Esophagus squamous epithelium (tissue), 5 donors: Measurements from ENCODE around the gene TEX35. TPM values are rescaled to one million over a fixed set of nuclear protein-coding genes. Genes with fewer than 3 reads are reported as not detected.
A peak's percentile ranks its signal among the peaks of the same experiment; 100 is the strongest.

ENCODE experiments used
- DNase-seq: peaks from one replicate; lab custom pipeline; 2025; lab: John Stamatoyannopoulos, UW
- H3K27ac ChIP-seq, 4 donors: fragments of 200-600 bp; sonication (generic); one replicate each; pipeline ENCODE4 v1.5.1; 2016 to 2019; ENCODE audit warnings: mild to moderate bottlenecking in 1 of 4
- H3K27me3 ChIP-seq, 4 donors: fragments of 200-600 bp; sonication (generic); 1 replicate in 3 of 4; 2 replicates in 1 of 4; pipeline versions ENCODE4 v1.5.1 to v1.6.0; 2017 to 2021; ENCODE audit warnings: antibody characterized with exemption in 1 of 4
- H3K36me3 ChIP-seq, 3 donors: fragments of 200-600 bp; sonication (generic); one replicate each; pipeline ENCODE4 v1.5.1; 2016 to 2019
- H3K4me1 ChIP-seq, 3 donors: fragments of 200-600 bp; sonication (generic); one replicate each; pipeline ENCODE4 v1.5.1; 2017 to 2019
- H3K4me3 ChIP-seq, 4 donors: fragments of 200-600 bp; sonication (generic); 1 replicate in 3 of 4; 2 replicates in 1 of 4; pipeline ENCODE4 v1.5.1; 2016 to 2019; ENCODE audit warnings: mild to moderate bottlenecking in 2 of 4, moderate library complexity in 1 of 4
- H3K9me3 ChIP-seq, 3 donors: fragments of 200-600 bp; sonication (generic); one replicate each; pipeline ENCODE4 v1.5.1; 2016 to 2019
- POLR2A ChIP-seq, 4 donors: fragments of 450-650 bp; IDR thresholded peaks; one replicate each; pipeline ENCODE4 v1.6.1; 2017; ENCODE audit warnings: antibody characterized with exemption in 4 of 4, mild to moderate bottlenecking in 4 of 4, moderate library complexity in 3 of 4
- WGBS, 2 donors: methylation state at CpG; one replicate each; pipeline ENCODE4 v1.1.5; 2018; 5-methylcytosine and 5-hydroxymethylcytosine counted together
- intact Hi-C: fragments of 100-400 bp; cut with DNase I; formaldehyde crosslinking; loops from one replicate; pipeline ENCODE4 v1.15.0; 2022
- total RNA-seq, 4 donors: library from RNA; depleted of rRNA; stranded (reverse); fragments of >200 nt; gene quantifications; one replicate each; pipeline ENCODE4 v1.1.0, GENCODE V29; 2016
- TF ChIP-seq, protein P1 (sequence below), 6 experiments: fragments of 450-650 bp in 4 of 6; fragments of 200-600 bp in 2 of 6; sonication (generic) in 2 of 6; IDR thresholded peaks; one replicate each; pipeline ENCODE4 v1.5.1; 2016 to 2019; ENCODE audit warnings: antibody characterized with exemption in 6 of 6, mild to moderate bottlenecking in 4 of 6, moderate library complexity in 4 of 6
- donor health status: DM: yes; HTN: yes; CAD: no.

Gene TEX35
- total RNA-seq, 4 donors from 2014 or later: not detected

DNA sequence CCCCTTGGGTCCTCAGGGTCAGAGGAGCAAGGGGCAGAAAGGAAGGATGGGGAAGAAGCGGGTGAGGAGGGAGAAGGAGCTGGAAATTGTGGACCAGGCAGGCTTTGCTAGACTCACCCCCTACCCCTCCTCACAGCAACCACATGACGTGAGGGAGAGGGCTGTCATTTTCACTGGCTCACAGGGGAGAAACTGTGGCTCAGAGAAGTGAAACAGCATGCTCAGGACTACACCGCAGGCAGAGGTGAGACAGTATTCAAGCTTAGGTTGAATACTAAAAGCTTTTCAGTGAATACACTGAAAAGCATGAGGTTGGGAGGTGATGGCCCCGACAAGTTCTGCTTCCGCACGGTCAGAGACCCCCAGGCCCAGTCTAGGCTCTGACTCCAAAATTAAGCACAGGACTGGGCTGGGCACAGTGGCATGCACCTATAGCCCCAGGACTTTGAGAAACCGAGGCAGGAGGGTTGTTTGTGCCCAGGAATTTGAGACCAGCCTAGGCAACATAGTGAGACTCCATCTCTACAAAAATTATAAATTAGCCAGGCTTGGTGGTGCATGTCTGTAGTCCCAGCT, 14.9 kb upstream of the TEX35 start:
- Histone ChIP-seq H3K36me3 (no peaks in the 10 kb centered on the region), H3K27ac (no peak overlapping the region), H3K4me3 (no peak overlapping the region), H3K9me3 (no peaks in the 10 kb centered on the region), H3K27me3 (no peaks in the 10 kb centered on the region), H3K4me1 (peaks cover 0 to 3% (median 0%) of the 10 kb centered on the region in 3 donors)
- WGBS, 2 donors: 85% methylated on average over 6 to 7 of the region's 7 CpGs
- intact Hi-C loops: no loop called here
- TF ChIP-seq POLR2A (IDR thresholded peaks at IDR 0.05): no peak
- TF ChIP-seq, protein P1, sequence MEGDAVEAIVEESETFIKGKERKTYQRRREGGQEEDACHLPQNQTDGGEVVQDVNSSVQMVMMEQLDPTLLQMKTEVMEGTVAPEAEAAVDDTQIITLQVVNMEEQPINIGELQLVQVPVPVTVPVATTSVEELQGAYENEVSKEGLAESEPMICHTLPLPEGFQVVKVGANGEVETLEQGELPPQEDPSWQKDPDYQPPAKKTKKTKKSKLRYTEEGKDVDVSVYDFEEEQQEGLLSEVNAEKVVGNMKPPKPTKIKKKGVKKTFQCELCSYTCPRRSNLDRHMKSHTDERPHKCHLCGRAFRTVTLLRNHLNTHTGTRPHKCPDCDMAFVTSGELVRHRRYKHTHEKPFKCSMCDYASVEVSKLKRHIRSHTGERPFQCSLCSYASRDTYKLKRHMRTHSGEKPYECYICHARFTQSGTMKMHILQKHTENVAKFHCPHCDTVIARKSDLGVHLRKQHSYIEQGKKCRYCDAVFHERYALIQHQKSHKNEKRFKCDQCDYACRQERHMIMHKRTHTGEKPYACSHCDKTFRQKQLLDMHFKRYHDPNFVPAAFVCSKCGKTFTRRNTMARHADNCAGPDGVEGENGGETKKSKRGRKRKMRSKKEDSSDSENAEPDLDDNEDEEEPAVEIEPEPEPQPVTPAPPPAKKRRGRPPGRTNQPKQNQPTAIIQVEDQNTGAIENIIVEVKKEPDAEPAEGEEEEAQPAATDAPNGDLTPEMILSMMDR (IDR thresholded peaks at IDR 0.05): no peak
- no peak for DNase-seq

- no peaks in the 10 kb centered on the region for H3K27me3 ChIP-seq
- peaks cover 0 to 3% (median 0%) of the 10 kb centered on the region in 3 donors for H3K4me1 ChIP-seq
- H3K4me3 ChIP-seq: no peak overlapping the region
- H3K9me3 ChIP-seq: no peaks in the 10 kb centered on the region
- TF ChIP-seq, protein P1 (IDR thresholded peaks at IDR 0.05): peak in 1 of 6 experiments; percentile 20
- no peak for TF ChIP-seq POLR2A (IDR thresholded peaks at IDR 0.05)
- no peaks in the 10 kb centered on the region for H3K36me3 ChIP-seq
- no peak overlapping the region for H3K27ac ChIP-seq
- 67 to 79% methylated on average over 14 to 15 of the region's 16 CpGs for WGBS, 2 donors
- DNase-seq: no peak
- intact Hi-C loops: no loop called here
Observed at GRCh38 chr1:178498896-178499675, 13.8 kb upstream of the TEX35 start.

DNA sequence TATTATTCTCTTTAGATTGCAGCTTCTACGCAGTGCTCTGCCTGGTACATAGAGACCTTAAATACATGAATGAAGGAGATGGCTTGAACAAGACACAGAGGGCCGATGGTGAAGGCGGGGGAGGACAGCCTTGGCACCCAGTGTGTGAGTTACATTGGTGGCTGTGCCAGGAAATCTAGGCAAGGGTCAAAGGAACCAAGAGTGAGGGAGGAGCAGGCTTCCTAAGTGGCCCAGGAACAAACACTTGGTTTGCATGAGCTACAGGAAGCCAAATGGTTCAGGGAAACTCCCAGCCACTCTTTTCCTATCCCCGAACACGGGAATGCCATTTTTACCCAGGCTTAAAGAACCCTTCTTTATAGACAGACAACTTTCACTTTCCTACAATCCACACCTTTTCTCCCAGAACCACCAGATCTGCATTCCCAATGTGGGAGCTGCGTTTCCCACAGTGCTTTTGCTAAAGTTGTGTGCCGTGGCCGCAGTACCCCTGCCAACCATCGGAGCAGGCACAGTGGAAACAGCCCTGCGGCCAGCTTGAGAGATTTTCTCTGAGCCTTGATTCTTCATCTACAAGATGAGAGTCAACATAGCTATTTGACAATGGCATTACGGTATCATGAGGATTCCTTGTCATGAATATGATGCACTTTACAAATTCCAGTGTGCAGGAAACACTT, 12.7 kb upstream of the TEX35 start:
- Histone ChIP-seq H3K36me3 (no peaks in the 10 kb centered on the region), H3K4me1 (peaks cover 0 to 3% (median 0%) of the 10 kb centered on the region in 3 donors), H3K27me3 (no peaks in the 10 kb centered on the region), H3K9me3 (no peaks in the 10 kb centered on the region), H3K27ac (no peak overlapping the region), H3K4me3 (no peak overlapping the region)
- DNase-seq: no peak
- 82 to 85% methylated on average over 11 of the region's 11 CpGs for WGBS, 2 donors
- intact Hi-C loops: loop anchor here (10.0 kb wide), 1 partner anchor 195 kb away; no protein-coding TSS in a partner anchor
- TF ChIP-seq, protein P1 (IDR thresholded peaks at IDR 0.05): peak in 3 of 6 experiments; percentile 3 to 26 (median 22)
- TF ChIP-seq POLR2A (IDR thresholded peaks at IDR 0.05): no peak

GRCh38 chr1:178500936-178501554, 11.9 kb upstream of the TEX35 start:
- intact Hi-C loops: loop anchor here (10.0 kb wide), 1 partner anchor 196 kb away; no protein-coding TSS in a partner anchor
- Histone ChIP-seq H3K9me3 (no peaks in the 10 kb centered on the region), H3K4me3 (no peak overlapping the region), H3K4me1 (peaks cover 0 to 5% (median 1%) of the 10 kb centered on the region in 3 donors), H3K36me3 (no peaks in the 10 kb centered on the region), H3K27ac (no peak overlapping the region), H3K27me3 (no peaks in the 10 kb centered on the region)
- WGBS, 2 donors: 85 to 90% methylated on average over 6 to 8 of the region's 10 CpGs
- TF ChIP-seq, protein P1 (IDR thresholded peaks at IDR 0.05): no peak
- TF ChIP-seq POLR2A (IDR thresholded peaks at IDR 0.05): no peak
- DNase-seq: no peak
